ENCODE measurements around the gene IFT122. TPM values are rescaled to one million over a fixed set of nuclear protein-coding genes. Genes with fewer than 3 reads are reported as not detected.
"Not testable (repeated sequence)": the region's sequence is repeated elsewhere in the genome, so short reads cannot be mapped to it uniquely, and the experiment has no call there.

IFT122 gene
- total RNA-seq: 10 to 100 TPM; 18.4 to 22.6 TPM

- DNase-seq (peak; percentile 99), ATAC-seq (peak; percentile 90)
- intact Hi-C loops (cut with DNase I, micrococcal nuclease): loop anchor here (1.0 to 10.0 kb wide), 18 partner anchors 12 to 1388 kb away; partner anchors contain the start of genes EFCAB12 (in 2 of the 2), TMCC1 (in 2 of the 2), ACAD9 (in 1 of the 2) and ISY1 (in 1 of the 2)
- Mint-ChIP-seq H3K27ac (peak within 1 kb of the TSS; percentile 91), H3K9me3 (ENCODE audit: low read depth) (no peaks in the 10 kb centered on the region), H3K4me1 (peaks cover 63% of the 10 kb centered on the region), H3K36me3 (ENCODE audit: low read depth) (peaks cover 43% of the 10 kb centered on the region), H3K27me3 (no peaks in the 10 kb centered on the region), H3K4me3 (peak within 1 kb of the TSS; percentile 100)
- ChIA-PET POLR2A (interaction anchor here (0.6 to 3.2 kb wide), 10 partner anchors 9 to 517 kb away, joined by 3 to 24 read pairs (median 4); partner anchors contain the start of genes EFCAB12 and TMCC1), CTCF (interaction anchor here (0.6 to 4.0 kb wide), 7 partner anchors 8 to 417 kb away, joined by 3 to 23 read pairs (median 5); partner anchors contain the start of gene EFCAB12)
Observed at GRCh38 chr3:129439817-129440617, at the start of gene IFT122, which contains the start of gene MBD4. IFT122 (plus strand) TSS chr3:129440224; CDS start chr3:129440331, 107 bp downstream. MBD4 (minus strand) TSS chr3:129439948; CDS start chr3:129439833, 115 bp downstream.

GRCh38 chr3:129391583-129391982 lies 48.4 kb upstream of the IFT122 start:
- CTCF ChIA-PET; H3K4me1 Mint-ChIP-seq; H3K27ac Mint-ChIP-seq; intact Hi-C loops (cut with DNase I, micrococcal nuclease); H3K27me3 Mint-ChIP-seq; H3K9me3 Mint-ChIP-seq (ENCODE audit: low read depth); ATAC-seq; POLR2A ChIA-PET; H3K4me3 Mint-ChIP-seq; DNase-seq: not testable (repeated sequence)
- peaks cover 53% of the 10 kb centered on the region for H3K36me3 Mint-ChIP-seq (ENCODE audit: low read depth)

- H3K27me3 Mint-ChIP-seq; POLR2A ChIA-PET; CTCF ChIA-PET; DNase-seq; ATAC-seq; intact Hi-C loops (cut with DNase I, micrococcal nuclease); H3K9me3 Mint-ChIP-seq (ENCODE audit: low read depth); H3K27ac Mint-ChIP-seq; H3K4me3 Mint-ChIP-seq: not testable (repeated sequence)
- peaks cover 12% of the 10 kb centered on the region for H3K4me1 Mint-ChIP-seq
- H3K36me3 Mint-ChIP-seq (ENCODE audit: low read depth): peaks cover 50% of the 10 kb centered on the region
Observed at GRCh38 chr3:129392106-129392887, 47.7 kb upstream of the IFT122 start.

GRCh38 chr3:129393271-129393670 lies 46.8 kb upstream of the IFT122 start:
- no peak overlapping the region for H3K4me3 Mint-ChIP-seq
- DNase-seq (no peak), ATAC-seq (no peak)
- H3K36me3 Mint-ChIP-seq (ENCODE audit: low read depth): peaks cover 47% of the 10 kb centered on the region
- POLR2A ChIA-PET: no interaction called here
- intact Hi-C loops (cut with DNase I, micrococcal nuclease): no loop called here
- CTCF ChIA-PET: no interaction called here
- H3K9me3 Mint-ChIP-seq (ENCODE audit: low read depth): no peaks in the 10 kb centered on the region
- no peak overlapping the region for H3K27ac Mint-ChIP-seq
- H3K4me1 Mint-ChIP-seq: peaks cover 21% of the 10 kb centered on the region
- no peaks in the 10 kb centered on the region for H3K27me3 Mint-ChIP-seq

GRCh38 chr3:129393760-129394564 lies 46.1 kb upstream of the IFT122 start:
- H3K27me3 Mint-ChIP-seq; H3K4me3 Mint-ChIP-seq; CTCF ChIA-PET; H3K9me3 Mint-ChIP-seq (ENCODE audit: low read depth); intact Hi-C loops (cut with DNase I, micrococcal nuclease); H3K27ac Mint-ChIP-seq; ATAC-seq; POLR2A ChIA-PET; DNase-seq: not testable (repeated sequence)
- H3K4me1 Mint-ChIP-seq: peaks cover 27% of the 10 kb centered on the region
- peaks cover 42% of the 10 kb centered on the region for H3K36me3 Mint-ChIP-seq (ENCODE audit: low read depth)

- peaks cover 29% of the 10 kb centered on the region for H3K4me1 Mint-ChIP-seq
- ChIA-PET CTCF (interaction anchor here (0.7 to 1.9 kb wide), 5 partner anchors 10 to 329 kb away, joined by 3 to 23 read pairs (median 5); partner anchors contain the start of genes IFT122 and MBD4), POLR2A (interaction anchor here (0.7 kb wide), 1 partner anchor 130 kb away, joined by 3 read pairs; no protein-coding TSS in a partner anchor)
- ATAC-seq: peak; percentile 34
- peak overlapping the region; percentile 98 for H3K27ac Mint-ChIP-seq
- H3K4me3 Mint-ChIP-seq: peak overlapping the region; percentile 99
- no peaks in the 10 kb centered on the region for H3K27me3 Mint-ChIP-seq
- H3K36me3 Mint-ChIP-seq (ENCODE audit: low read depth): peaks cover 18% of the 10 kb centered on the region
- no peaks in the 10 kb centered on the region for H3K9me3 Mint-ChIP-seq (ENCODE audit: low read depth)
- peak; percentile 30 for DNase-seq
- intact Hi-C loops (cut with DNase I, micrococcal nuclease): loop anchor here (1.0 to 5.0 kb wide), 9 partner anchors 30 to 746 kb away; partner anchors contain the start of genes IFT122 (in 2 of the 2), ACAD9 (in 1 of the 2), EFCAB12 (in 1 of the 2) and ISY1 (in 1 of the 2)
Observed at GRCh38 chr3:129398803-129399144, 41.2 kb upstream of the IFT122 start.

GRCh38 chr3:129399145-129399894 lies 40.7 kb upstream of the IFT122 start:
- no peaks in the 10 kb centered on the region for H3K27me3 Mint-ChIP-seq
- DNase-seq (peak; percentile 90), ATAC-seq (peak; percentile 82)
- peaks cover 18% of the 10 kb centered on the region for H3K36me3 Mint-ChIP-seq (ENCODE audit: low read depth)
- POLR2A ChIA-PET: interaction anchor here (0.6 to 3.1 kb wide), 10 partner anchors 15 to 493 kb away, joined by 3 to 24 read pairs (median 3); partner anchors contain the start of genes EFCAB12, IFT122 and MBD4
- CTCF ChIA-PET: interaction anchor here (0.6 to 2.1 kb wide), 9 partner anchors 9 to 423 kb away, joined by 3 to 23 read pairs (median 5); partner anchors contain the start of genes EFCAB12, IFT122 and MBD4
- H3K4me3 Mint-ChIP-seq: peak overlapping the region; percentile 99
- peak overlapping the region; percentile 98 for H3K27ac Mint-ChIP-seq
- H3K4me1 Mint-ChIP-seq: peaks cover 29% of the 10 kb centered on the region
- intact Hi-C loops (cut with DNase I, micrococcal nuclease): loop anchor here (1.0 to 5.0 kb wide), 9 partner anchors 29 to 747 kb away; partner anchors contain the start of genes IFT122 (in 2 of the 2), ACAD9 (in 1 of the 2), EFCAB12 (in 1 of the 2) and ISY1 (in 1 of the 2)
- H3K9me3 Mint-ChIP-seq (ENCODE audit: low read depth): no peaks in the 10 kb centered on the region

GRCh38 chr3:129399895-129400357 lies 40.1 kb upstream of the IFT122 start:
- intact Hi-C loops (cut with DNase I, micrococcal nuclease): loop anchor here (1.0 to 5.0 kb wide), 9 partner anchors 28 to 748 kb away; partner anchors contain the start of genes IFT122 (in 2 of the 2), ACAD9 (in 1 of the 2), EFCAB12 (in 1 of the 2) and ISY1 (in 1 of the 2)
- H3K36me3 Mint-ChIP-seq (ENCODE audit: low read depth): peaks cover 14% of the 10 kb centered on the region
- DNase-seq (peak; percentile 43), ATAC-seq (peak; percentile 58)
- ChIA-PET POLR2A (interaction anchor here (0.6 to 3.1 kb wide), 12 partner anchors 14 to 492 kb away, joined by 3 to 24 read pairs (median 4); partner anchors contain the start of genes EFCAB12, IFT122 and MBD4), CTCF (interaction anchor here (0.6 to 2.1 kb wide), 8 partner anchors 9 to 423 kb away, joined by 3 to 23 read pairs (median 4); partner anchors contain the start of genes EFCAB12, IFT122 and MBD4)
- peak overlapping the region; percentile 99 for H3K4me3 Mint-ChIP-seq
- H3K9me3 Mint-ChIP-seq (ENCODE audit: low read depth): no peaks in the 10 kb centered on the region
- peaks cover 29% of the 10 kb centered on the region for H3K4me1 Mint-ChIP-seq
- no peaks in the 10 kb centered on the region for H3K27me3 Mint-ChIP-seq
- peak overlapping the region; percentile 98 for H3K27ac Mint-ChIP-seq

- intact Hi-C loops (cut with DNase I, micrococcal nuclease): no loop called here
- ChIA-PET CTCF (no interaction called here), POLR2A (interaction anchor here (3.1 kb wide), 1 partner anchor 38 kb away, joined by 24 read pairs; the partner anchor contains the start of genes IFT122 and MBD4)
- Mint-ChIP-seq H3K9me3 (ENCODE audit: low read depth) (no peaks in the 10 kb centered on the region), H3K4me3 (no peak overlapping the region), H3K4me1 (peaks cover 18% of the 10 kb centered on the region), H3K27me3 (no peaks in the 10 kb centered on the region), H3K36me3 (ENCODE audit: low read depth) (peaks cover 6% of the 10 kb centered on the region), H3K27ac (no peak overlapping the region)
- ATAC-seq (no peak), DNase-seq (no peak)
Observed at GRCh38 chr3:129402210-129402609, 37.8 kb upstream of the IFT122 start.

Data from activated CD4-positive, alpha-beta T cell treated with anti-CD3 and anti-CD28 coated beads for 36 hours (primary cell).